ENCODE measurements around the gene VWCE.

The VWCE gene

DNA sequence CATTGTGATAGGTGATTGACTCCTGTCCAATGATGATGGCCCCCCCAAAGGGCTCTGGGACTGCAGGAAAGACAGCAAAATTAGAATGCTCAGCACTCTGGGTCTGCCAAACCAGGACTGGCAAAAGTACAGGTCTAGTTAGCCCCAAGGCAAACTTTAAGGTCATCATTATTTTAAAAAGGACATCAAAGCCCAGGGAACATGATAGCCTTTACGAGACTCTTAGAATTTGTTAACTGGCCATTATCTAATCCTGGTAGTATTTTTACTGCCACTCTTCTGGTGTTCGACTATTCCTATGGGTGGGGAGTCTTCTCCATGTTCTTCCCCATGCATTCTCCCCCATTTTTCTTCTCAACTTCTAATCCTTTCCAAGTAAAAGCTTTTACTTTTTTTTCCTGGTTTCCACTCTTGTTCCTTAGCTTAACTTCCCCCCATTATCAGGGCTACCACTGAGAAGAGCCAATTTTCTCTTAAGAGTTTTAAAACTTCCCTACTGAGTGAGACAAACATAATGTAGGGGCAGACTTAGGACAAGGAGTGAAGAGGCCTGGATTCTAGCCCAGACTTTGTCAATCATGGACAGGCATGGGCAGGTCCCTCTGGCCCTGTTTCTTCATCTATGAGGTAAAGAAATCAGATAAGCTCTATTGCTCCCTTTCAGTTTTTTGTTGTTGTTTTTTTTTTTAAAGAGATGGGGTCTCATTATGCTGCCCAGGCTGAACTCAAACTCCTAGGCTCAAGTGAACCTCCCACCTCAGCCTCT is 30.7 kb upstream of the VWCE start:
- no peak overlapping the region for H3K4me3 ChIP-seq (ENCODE audit: low read length)
- no peak for TF ChIP-seq CTCF (conservative IDR thresholded peaks at IDR 0.05; ENCODE audit: low read length)
- DNase-seq (ENCODE audit: low read depth): no peak

GRCh38 chr11:61315260-61315659 is 20.1 kb upstream of the VWCE start:
- H3K4me3 ChIP-seq (ENCODE audit: low read length): no peak overlapping the region
- TF ChIP-seq CTCF (conservative IDR thresholded peaks at IDR 0.05; ENCODE audit: low read length): no peak
- DNase-seq (ENCODE audit: low read depth): no peak

DNA sequence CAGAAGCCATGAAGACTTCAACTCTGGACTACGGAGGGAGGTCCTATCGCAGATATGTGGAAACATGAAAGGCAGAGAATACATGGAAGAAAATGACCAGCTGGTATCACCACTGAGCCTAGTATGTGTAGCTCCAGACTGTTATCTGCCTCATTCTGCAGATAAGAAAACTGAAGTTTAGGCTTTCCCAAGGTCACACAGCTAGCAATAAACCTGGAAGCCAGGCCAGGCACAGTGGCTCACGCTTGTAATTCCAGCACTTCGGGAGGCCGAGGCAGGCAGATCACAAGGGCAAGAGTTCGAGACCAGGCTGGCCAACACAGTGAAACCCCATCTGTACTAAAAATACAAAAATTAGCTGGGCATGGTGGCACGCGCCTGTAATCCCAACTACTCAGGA is 15.6 kb upstream of the VWCE start:
- TF ChIP-seq CTCF (conservative IDR thresholded peaks at IDR 0.05; ENCODE audit: low read length): no peak
- DNase-seq (ENCODE audit: low read depth): no peak
- H3K4me3 ChIP-seq (ENCODE audit: low read length): no peak overlapping the region

GRCh38 chr11:61309739-61310138 is 14.6 kb upstream of the VWCE start:
- DNase-seq (ENCODE audit: low read depth): no peak
- TF ChIP-seq CTCF (conservative IDR thresholded peaks at IDR 0.05; ENCODE audit: low read length): no peak
- H3K4me3 ChIP-seq (ENCODE audit: low read length): no peak overlapping the region

GRCh38 chr11:61309141-61309540 is 14.0 kb upstream of the VWCE start:
- no peak for TF ChIP-seq CTCF (conservative IDR thresholded peaks at IDR 0.05; ENCODE audit: low read length)
- no peak overlapping the region for H3K4me3 ChIP-seq (ENCODE audit: low read length)
- no peak for DNase-seq (ENCODE audit: low read depth)

DNA sequence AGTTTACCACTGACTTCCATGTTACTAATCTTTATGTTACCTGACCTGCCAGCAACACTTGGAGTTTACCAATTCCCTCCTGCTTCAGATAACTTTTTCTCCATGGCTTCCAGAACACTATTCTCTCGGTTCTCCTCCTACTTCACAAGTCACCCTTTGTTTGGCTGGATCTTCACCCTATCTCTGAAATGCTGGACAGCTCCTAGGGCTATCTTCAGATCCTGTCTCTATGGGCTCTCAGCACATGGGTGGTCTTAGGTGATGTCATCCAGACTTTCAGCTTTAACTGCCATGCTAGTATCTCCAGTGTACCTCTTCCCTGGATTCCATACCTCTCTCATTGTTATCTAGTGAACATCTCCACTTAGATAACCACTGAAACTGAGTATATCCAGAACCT is 12.2 kb upstream of the VWCE start:
- DNase-seq (ENCODE audit: low read depth): no peak
- no peak for TF ChIP-seq CTCF (conservative IDR thresholded peaks at IDR 0.05; ENCODE audit: low read length)
- H3K4me3 ChIP-seq (ENCODE audit: low read length): no peak overlapping the region

GRCh38 chr11:61306221-61306620 is 11.1 kb upstream of the VWCE start:
- no peak overlapping the region for H3K4me3 ChIP-seq (ENCODE audit: low read length)
- no peak for DNase-seq (ENCODE audit: low read depth)
- no peak for TF ChIP-seq CTCF (conservative IDR thresholded peaks at IDR 0.05; ENCODE audit: low read length)
